HG03354 (cell line): Measurements from ENCODE around the gene FIBCD1.

Source experiments
- ATAC-seq: cut with Tn5 transposase; IDR thresholded peaks from one replicate; pipeline ENCODE4 v1.9.1; 2021; ENCODE audit warnings: mild to moderate bottlenecking; ENCODE audit not compliant: unreplicated experiment, poor library complexity, severe bottlenecking

Gene FIBCD1

DNA sequence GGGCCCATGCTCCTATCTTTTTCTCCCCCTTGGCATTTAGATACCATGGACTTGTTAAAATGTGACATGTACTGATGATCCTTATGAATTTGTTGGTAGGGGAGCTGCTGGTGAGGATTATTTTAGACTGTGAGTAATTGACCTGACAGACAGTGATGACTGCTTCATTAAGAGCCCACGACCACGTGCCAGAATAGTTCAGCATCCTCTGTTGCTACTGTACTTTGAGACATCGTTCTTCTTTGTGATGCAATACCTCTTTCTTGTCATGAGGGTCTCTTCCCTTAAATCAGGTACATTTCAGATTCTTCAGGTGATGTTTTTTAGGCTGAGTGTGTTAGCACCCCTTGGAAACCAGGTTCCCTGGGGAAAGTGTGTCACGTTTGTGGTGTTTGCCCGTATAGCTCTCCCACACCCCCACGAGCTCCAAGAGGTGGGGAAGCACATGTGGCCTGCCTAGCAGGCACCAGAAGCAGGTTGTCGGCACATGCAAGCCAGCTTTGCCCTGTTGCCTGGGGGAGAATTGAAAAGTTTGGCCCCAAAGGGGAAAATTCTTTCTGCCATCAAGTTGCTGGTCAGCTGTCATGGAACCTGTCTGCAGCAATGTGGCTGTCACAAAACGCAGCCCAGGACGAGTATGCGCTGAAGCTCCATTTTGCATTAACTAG is 67.5 kb downstream of the FIBCD1 start:
- ATAC-seq = no peak

DNA sequence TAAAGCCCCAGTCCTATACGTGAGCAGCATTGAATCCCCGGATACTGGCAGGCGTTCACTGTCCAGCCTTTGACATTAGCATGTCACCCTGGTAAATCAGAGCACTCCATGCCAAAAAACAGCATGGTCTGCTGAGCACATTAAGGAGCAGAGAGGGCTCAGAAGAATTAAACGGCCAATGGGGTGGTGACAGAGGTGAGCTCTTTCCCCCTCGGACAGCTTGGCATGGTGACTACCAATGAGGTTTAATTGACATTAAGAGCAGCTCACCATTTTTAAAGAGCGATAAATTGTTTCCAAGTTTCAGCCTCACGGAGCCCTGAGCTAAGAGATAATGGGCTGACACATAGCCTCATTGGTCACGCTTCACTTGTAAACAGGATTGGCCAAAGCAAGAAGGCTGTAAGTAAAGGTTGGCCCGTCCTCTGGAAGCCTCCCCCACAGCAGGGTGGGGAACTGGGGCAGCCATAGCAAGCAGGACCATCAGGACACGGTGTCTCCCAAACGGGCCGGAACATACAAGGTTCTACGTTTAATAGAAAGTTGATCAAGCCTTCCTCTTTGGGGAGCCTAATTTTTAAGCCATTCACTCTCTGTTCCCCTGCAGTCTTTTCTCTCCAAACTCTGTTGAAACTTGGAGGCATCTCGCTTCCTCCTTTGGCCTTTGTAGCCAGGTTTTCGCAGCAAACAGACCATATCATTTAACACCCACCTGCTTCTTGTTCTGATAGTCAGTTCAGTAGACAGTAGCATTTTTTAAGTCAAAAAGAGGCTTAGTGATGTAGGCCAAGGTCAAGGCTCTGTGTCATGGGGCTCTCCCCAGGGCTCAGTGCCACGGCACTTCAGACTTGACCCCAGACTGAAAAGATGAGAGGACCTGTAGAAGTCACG is 68.3 kb downstream of the FIBCD1 start:
- ATAC-seq = no peak

DNA sequence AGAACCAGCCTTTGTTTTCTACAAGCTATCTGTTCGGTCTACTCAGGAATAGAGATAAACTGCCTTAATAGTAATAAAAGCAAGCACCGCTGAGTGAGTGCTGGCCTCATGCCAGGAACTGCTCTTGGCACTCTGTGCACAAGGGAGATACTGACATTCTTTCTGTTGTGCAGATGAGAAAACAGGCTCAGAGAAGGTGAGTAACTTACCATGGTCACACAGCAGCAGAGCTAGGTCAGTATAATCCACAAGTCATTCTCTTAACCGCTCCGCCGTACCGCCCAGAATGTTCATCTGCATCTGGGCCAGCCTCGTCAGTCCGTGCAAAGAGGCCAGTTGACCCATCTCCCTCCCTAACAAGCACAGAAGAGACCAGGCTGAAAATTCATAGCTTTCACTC is 69.8 kb downstream of the FIBCD1 start:
- no peak for ATAC-seq

DNA sequence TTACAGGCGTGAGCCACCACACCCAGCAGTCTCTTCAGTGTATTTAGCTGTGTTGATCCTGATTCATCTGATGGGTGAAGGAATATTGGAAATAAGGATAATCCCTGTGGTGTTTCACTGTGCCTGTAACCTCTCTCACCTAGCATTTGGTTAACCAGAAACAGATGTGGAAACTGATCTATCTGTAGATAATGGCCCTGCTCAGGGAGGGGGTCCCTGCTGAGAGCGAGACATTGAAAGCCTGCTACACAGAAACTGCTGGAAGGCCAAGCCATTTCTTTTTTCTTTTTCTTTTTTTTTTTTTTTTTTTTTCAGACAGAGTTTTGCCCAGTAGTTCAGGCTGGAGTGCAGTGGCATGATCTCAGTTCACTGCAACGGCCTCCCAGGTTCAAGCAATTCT is 70.8 kb downstream of the FIBCD1 start:
- ATAC-seq = no peak

DNA sequence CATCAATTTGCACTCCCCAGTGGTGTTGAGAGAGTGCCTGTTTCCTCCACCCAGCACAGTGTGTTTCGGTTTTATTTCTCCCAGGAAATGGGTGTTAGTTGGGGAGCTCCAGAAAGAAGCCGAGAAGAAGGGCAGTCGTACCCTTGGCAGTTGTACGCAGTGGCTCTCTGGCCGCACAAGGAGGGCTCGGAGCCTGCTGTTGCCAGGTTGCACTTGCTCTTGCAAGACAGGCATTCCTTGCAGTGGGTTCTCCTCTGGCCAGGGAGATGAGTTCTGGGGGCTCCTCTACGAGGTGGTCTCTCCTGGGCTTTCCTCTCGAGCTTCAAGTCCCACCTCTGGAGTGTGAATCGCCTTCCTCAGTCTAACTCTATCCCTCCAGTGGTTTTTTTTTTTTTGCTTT is 71.5 kb downstream of the FIBCD1 start:
- ATAC-seq = no peak

DNA sequence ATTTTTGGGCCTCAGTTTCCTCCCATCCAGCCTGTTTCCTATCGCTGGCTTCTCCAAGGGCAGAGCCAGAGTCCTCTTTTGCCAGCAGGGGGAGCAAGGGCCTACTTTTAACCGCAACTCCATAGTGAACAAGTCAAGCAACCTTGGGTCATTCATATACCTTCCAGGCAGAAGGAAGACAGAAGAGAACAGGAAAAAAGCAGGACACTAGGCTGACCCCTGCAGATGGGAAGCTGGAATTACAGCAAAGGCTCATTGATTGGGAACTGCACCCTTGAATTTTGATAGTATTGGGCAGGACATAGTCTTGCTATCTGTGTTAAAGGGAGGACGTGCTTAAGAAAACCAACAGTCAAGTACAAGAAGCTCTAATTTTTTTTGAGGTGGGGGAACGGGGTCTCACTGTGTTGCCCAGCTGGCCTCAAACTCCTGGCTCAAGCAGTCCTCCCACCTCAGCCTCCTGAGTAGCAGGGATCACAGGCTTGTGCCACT is 72.5 kb downstream of the FIBCD1 start:
- no peak for ATAC-seq

DNA sequence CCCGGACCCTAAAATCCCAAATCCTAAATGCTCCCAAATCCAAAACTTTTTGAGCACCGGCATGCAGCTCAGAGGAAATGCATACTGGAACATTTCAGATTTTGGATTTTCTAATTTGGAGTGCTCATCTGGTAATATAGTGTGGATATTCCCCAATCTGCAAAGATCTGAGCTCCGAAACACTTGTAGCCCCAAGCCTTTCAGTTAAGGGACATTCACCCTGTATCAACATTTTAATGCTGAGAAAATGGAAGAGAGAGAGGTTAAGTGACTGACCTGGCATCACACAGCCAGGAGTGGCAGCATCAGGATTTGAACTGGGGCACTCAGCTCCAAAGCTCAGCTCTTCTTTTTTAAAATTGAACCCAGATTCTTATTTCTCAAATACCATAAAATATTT is 73.1 kb downstream of the FIBCD1 start:
- ATAC-seq = no peak

DNA sequence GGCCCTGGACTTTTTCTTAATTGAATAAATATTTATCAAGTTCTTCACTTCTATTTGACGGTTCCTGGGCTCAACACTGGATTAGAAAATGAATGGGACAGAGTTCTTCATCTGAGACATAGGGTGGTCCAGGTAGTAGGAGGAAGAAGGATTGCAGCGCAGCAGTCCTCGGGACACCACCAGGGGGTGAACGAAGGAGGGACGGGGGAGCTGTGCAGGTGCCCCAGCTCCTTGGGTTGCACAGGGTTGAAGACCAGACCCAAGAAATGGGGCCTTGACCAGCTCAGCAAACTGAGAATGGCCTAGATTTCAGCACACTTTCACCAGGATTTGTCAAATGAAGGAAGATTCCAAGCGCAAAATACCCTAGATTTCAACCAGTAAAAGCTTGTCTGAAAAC is 74.5 kb downstream of the FIBCD1 start:
- ATAC-seq = no peak

DNA sequence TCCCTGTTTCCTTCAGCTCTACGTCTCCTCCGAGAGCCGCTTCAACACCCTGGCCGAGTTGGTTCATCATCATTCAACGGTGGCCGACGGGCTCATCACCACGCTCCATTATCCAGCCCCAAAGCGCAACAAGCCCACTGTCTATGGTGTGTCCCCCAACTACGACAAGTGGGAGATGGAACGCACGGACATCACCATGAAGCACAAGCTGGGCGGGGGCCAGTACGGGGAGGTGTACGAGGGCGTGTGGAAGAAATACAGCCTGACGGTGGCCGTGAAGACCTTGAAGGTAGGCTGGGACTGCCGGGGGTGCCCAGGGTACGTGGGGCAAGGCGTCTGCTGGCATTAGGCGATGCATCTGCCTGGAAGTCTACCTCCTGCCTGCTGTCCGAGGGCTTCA is 76.3 kb downstream of the FIBCD1 start:
- ATAC-seq = no peak

DNA sequence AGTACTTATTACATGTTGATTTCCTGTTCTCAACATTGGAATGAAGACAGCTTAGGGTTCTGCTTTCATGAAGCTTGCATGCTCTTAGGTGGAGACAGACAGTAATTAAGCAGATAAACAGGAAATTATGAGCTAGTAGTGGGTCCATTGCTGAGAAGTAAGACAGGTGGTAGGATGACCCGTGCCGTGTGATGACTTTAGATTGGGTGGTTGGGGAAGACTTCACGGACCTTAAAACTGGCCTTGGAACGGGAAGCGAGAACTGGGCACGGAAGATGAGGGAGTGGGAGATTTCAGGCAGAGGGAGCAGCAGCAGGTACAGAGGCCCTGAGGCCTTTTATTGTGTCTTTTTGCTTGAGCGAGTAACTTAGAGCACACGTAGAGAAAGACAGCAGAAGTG is 76.8 kb downstream of the FIBCD1 start:
- ATAC-seq = no peak

DNA sequence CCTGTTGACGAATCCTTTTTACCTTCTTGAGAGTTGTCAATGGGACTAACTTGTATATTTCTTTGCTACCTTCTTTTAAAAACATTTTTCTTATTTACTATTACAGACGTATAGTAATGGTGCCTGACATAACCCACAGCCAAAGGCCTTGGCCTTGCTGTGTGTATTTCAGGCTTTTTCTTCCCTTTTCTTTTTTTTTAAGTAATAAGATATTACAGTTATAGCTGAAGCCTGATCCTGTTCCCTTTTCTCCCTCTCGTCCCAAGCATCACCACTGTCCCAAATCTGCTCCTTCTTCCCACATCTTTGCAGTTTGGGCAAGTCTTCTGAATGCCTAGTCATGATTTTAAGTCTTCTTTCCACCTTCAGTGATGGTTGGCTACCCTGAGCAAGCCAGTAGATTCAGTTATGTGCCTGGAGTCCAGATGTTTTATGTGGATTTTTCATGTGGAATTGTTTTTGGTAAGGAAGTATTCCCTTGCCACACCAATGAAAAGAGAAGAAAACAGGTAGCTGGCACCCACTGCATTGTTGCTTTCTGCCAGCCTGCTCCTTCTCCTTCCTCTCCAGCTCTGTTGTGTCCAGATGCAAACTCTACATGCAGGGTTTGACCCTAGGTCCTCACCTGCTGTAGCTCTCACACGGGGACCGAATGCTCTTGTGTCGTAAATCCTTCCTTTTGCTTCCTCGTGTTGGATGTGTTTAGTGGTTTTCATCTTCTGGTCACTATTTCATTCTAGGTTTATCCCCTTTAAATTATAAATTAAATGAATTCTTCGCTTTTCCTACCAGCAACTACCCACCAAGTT is 77.5 kb downstream of the FIBCD1 start:
- no peak for ATAC-seq

DNA sequence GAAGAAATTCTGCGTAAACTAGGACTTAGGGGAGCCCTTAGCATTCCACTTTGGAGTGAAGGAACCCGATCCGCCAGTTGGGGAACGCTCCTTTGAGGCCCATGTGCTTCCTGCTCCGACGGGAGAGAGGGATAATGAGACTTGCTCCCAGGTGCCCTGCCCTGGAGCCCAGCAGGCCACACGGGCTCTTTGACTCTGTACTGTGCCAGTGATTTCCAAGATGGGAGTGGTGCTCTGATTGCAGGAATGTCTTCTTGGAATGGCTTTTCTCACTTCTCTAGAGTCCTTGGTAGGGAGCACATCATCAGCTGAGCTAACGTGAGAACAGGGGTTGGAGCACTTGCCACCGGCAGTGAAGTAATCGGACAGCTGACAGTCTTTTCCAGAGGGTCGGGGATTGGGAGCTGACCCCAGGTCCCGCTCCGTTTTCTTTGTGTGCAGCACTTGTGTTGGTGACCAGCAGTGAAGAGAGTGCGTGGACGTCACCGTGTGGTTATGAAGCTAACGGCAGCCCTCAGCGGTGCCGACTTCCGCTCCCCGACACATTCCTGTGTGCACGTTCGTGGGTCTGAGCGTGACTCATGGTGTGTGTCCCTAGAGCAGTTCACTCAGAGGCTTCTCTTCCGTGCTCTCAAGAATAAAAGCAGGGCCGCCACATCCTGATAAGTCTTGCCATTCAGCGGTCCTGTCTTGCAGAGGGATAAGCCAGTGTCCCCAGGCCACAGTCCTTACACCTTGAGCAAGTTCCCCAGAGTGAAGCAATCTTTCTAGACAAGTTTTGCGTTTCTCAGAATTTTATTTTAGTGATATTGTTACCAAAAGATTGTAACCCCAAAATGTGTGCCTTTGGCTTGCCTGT is 78.4 kb downstream of the FIBCD1 start:
- ATAC-seq = no peak

DNA sequence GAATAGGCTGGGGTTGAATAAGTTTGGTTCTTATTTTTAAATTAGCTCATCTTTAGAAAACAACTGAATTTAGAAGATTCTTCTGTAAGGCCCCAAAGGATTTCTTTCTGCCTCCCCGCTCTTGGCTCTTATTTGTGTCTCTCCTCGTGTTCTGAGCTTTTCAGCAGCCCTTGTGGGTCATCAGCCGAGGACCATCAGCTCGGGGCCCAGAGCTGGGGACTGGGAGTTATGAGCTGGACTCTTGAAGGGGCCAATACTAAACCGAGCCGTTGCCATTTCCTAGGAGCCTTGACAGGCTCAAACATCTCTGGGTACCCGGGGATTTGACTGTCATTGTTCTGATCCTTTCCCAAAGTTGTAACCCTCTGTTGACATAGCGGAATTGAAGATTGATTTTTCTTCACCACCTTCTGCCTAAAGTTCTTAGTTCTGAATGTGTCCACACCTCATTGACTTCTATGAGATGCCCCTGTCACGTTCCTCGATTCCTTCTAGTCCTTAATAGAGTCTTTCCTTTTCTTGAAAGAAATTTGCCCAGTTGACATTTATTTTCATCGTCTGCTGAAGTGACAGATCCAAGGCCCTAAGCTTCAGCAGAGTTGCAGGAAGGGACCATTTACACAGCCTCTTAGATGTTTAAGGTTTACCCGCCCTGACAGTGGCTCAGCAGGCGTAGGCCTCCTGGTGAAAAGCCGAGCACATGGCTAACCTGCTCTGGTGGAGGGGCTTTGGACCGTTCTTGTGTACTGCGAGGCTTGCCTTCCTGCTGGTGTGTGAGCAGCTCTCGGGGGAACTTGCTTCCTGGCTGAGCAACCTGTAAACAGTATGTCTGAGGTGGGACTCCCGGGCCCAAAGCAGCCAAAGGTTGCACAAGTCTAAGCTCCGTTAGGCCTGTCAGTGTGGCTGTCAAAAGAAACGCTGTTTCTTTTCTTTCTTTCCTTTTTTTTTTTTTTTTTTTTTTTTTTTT is 80.0 kb downstream of the FIBCD1 start:
- ATAC-seq = no peak

DNA sequence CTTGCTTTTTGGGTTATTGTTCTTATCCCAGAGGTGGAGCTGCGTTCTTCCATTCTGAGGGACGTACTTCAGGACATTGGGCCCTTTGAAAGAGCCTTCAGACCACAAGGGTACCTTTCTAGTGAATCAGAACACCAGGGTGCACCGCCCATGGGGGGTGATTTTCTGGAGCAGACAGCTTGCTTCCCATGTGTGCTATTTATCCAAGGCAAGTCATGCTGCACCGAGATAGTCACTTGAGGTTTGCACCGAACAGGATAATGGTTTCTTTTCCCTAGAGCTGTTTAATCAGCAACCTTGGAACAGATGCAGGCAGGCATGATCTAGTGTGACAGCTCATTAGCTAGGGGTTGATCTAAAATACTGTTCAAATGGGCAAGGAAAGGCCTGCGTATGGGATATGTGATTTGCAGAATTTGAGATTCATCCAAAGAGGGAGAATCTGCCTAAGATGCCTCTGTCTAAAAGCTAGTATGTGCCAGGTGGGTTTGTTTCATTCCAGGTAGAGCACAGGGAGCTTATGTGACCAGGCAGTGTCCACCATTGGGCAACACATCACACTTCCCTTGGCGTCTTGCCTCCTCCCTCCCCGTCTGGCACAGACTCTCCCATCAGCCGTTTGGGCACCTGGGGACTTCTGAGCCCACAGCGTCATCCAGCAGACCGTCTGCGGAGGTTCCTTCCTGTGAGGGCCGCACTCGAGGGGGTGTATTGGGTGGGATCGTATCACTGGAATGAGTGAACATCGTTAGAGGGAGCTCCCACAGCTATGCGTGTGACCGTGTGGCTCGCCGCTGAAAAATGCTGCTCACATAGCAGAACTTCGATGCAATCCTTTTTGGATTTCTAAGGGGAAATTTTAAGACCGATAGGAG is 80.9 kb downstream of the FIBCD1 start:
- no peak for ATAC-seq

DNA sequence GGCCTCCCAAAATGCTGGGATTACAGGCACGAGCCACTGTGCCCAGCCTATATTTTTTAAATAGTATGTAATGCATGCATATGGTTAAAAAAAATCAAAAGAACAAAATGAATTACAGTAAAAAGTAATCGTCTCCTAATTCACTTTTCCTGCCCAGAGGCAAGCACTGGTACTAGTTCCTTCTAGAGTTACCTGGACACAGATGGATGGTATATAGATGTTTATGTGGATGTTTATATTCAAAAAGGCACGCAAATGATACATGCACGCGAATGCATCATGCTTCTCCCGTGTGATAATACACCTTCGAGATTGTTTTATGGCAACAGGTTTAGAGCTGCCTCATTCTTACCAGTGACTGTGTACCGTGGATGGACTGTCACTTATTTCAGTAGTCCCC is 82.6 kb downstream of the FIBCD1 start:
- ATAC-seq = no peak

DNA sequence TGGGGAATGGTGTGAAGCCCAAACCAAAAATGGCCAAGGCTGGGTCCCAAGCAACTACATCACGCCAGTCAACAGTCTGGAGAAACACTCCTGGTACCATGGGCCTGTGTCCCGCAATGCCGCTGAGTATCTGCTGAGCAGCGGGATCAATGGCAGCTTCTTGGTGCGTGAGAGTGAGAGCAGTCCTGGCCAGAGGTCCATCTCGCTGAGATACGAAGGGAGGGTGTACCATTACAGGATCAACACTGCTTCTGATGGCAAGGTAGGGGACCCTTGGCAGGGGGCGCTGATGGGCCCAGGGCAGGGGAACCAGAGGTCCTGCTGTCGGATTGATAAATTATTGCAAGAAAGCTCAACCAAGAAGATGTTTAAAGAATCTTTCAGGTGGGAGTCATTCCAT is 84.2 kb downstream of the FIBCD1 start:
- ATAC-seq = no peak

DNA sequence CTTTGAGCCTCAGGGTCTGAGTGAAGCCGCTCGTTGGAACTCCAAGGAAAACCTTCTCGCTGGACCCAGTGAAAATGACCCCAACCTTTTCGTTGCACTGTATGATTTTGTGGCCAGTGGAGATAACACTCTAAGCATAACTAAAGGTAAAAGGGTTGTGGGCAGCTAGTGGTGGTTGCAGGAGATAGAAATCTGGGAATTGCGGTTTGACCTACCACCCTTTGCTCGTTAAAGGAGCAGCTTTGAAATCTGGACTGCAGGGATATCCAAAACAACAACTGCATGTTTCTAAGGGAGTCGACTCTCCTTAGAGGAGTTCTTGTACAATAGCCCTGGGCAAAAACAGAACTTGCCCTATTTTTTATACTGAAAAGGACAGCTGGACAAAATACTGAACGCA is 85.0 kb downstream of the FIBCD1 start:
- ATAC-seq = no peak

DNA sequence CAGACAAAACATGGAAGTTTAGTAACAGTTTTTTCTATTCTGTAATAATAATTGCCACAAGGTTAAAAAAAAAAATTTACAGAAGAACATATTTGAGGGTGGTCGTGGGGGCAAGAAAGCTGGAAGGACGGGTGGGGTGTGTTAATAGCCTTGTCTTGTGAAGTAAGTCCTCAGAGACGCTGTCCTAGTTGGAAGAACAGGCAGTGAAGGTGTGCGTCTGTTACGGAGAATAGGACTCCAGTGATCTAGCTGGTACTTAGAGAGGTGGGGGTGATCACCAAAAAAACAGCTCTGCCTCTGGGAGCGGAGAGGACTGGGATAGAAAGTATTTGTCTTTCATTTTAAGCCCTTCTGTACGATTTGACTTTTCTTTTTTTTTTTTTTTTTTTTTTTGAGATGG is 86.2 kb downstream of the FIBCD1 start:
- ATAC-seq = no peak
